SK-N-SH (cell line): ENCODE results near the gene KCNB1. TPM values are rescaled to one million over a fixed set of nuclear protein-coding genes. Genes with fewer than 3 reads are reported as not detected.
A peak's percentile ranks its signal among the peaks of the same experiment; 100 is the strongest.

Experiments
- CTCF ChIA-PET: fragments of 300-600, 350-600 bp; formaldehyde crosslinking; extraction: SDS; loops from one replicate; lab custom pipeline; 2021; lab: Yijun Ruan, JAX
- POLR2A ChIA-PET: fragments of 350-600 bp; sonication (Branson Sonifier 250); formaldehyde crosslinking; extraction: SDS; loops from one replicate; lab custom pipeline; 2020; ENCODE audit warnings: antibody characterized with exemption, inconsistent platforms; lab: Yijun Ruan, JAX
- DNase-seq: peaks from one replicate; pipeline ENCODE4 v3.0.0; 2012
- H2AFZ ChIP-seq: fragments of 200-600 bp; sonication (generic); 2 replicates; pipeline ENCODE4 v1.8.1; 2016; ENCODE audit warnings: antibody characterized with exemption, mild to moderate bottlenecking, low read depth
- H3F3A ChIP-seq: fragments of 200-600 bp; sonication (generic); replicated peaks from 2 replicates; pipeline ENCODE3; 2016; ENCODE audit warnings: antibody characterized with exemption, mild to moderate bottlenecking; ENCODE audit not compliant: insufficient read depth
- H3K27ac ChIP-seq, 2 experiments: fragments of 200-500 bp in 1 of 2; fragments of 200-600 bp in 1 of 2; sonication (Bioruptor generic) in 1 of 2; sonication (generic), shearing (Covaris generic) in 1 of 2; 2 replicates each; pipeline versions ENCODE4 v1.5.1 to v1.6.1; 2014 to 2016; ENCODE audit warnings: low read depth in 2 of 2, inconsistent platforms in 1 of 2, low read length in 1 of 2, mild to moderate bottlenecking in 1 of 2, mixed read lengths in 1 of 2
- H3K27me3 ChIP-seq: fragments of 200-600 bp; sonication (generic), shearing (Covaris generic); 2 replicates; pipeline ENCODE4 v1.6.1; 2016; ENCODE audit warnings: mixed run types; ENCODE audit not compliant: insufficient read depth
- H3K36me3 ChIP-seq, 2 experiments: fragments of 200-500 bp in 1 of 2; fragments of 200-600 bp in 1 of 2; sonication (Bioruptor generic) in 1 of 2; sonication (generic) in 1 of 2; replicated peaks in 1 of 2; 2 replicates each; pipeline versions ENCODE3 to v1.5.1; 2014 to 2016; ENCODE audit warnings: low read length in 1 of 2, mild to moderate bottlenecking in 1 of 2; ENCODE audit not compliant: insufficient read depth in 2 of 2, control insufficient read depth in 1 of 2
- H3K4me1 ChIP-seq, 2 experiments: fragments of 200-500 bp in 1 of 2; fragments of 200-600 bp in 1 of 2; sonication (Bioruptor generic) in 1 of 2; sonication (generic), shearing (Covaris generic) in 1 of 2; 2 replicates each; pipeline versions ENCODE4 v1.5.1 to v1.6.1; 2014 to 2016; ENCODE audit warnings: low read depth in 1 of 2, low read length in 1 of 2, mixed run types in 1 of 2; ENCODE audit not compliant: insufficient read depth in 2 of 2, control insufficient read depth in 1 of 2
- H3K4me2 ChIP-seq: fragments of 200-600 bp; sonication (generic), shearing (Covaris generic); 2 replicates; pipeline ENCODE4 v1.6.1; 2017; ENCODE audit warnings: mixed run types
- H3K4me3 ChIP-seq, 2 experiments: fragments of 200-500 bp in 1 of 2; fragments of 200-600 bp in 1 of 2; sonication (Bioruptor generic) in 1 of 2; sonication (generic), shearing (Covaris generic) in 1 of 2; 2 replicates each; pipeline versions ENCODE4 v1.5.1 to v1.8.1; 2014 to 2016; ENCODE audit warnings: low read depth in 2 of 2, inconsistent platforms in 1 of 2, low read length in 1 of 2, mild to moderate bottlenecking in 1 of 2, mixed read lengths in 1 of 2, moderate library complexity in 1 of 2
- H3K79me2 ChIP-seq: fragments of 200-600 bp; sonication (generic); 2 replicates; pipeline ENCODE4 v1.8.1; 2017; ENCODE audit warnings: mild to moderate bottlenecking; ENCODE audit not compliant: insufficient read depth
- H3K9ac ChIP-seq: fragments of 200-600 bp; sonication (generic); 2 replicates; pipeline ENCODE4 v1.6.1; 2017; ENCODE audit warnings: mixed run types
- H3K9me2 ChIP-seq: fragments of 200-600 bp; sonication (generic); 2 replicates; pipeline ENCODE4 v1.6.1; 2017; ENCODE audit warnings: mixed run types
- H3K9me3 ChIP-seq: fragments of 200-600 bp; sonication (generic); 2 replicates; pipeline ENCODE4 v1.6.1; 2017; ENCODE audit warnings: mixed run types, mild to moderate bottlenecking, moderate library complexity
- H4K20me1 ChIP-seq: fragments of 200-600 bp; sonication (generic); 2 replicates; pipeline ENCODE4 v1.6.1; 2017; ENCODE audit warnings: mild to moderate bottlenecking, mixed run types; ENCODE audit not compliant: insufficient read depth
- CHD2 ChIP-seq: fragments of 150-350 bp; IDR thresholded peaks from 2 replicates; pipeline ENCODE4 v1.6.1; 2018; ENCODE audit warnings: low read length; ENCODE audit not compliant: partially characterized antibody
- ELF1 ChIP-seq: IDR thresholded peaks from 2 replicates; pipeline ENCODE4 v1.4.0; 2012
- FOSL2 ChIP-seq: IDR thresholded peaks from 2 replicates; pipeline ENCODE4 v1.4.0; 2012; ENCODE audit warnings: low read depth, mild to moderate bottlenecking, moderate library complexity, borderline replicate concordance
- GABPA ChIP-seq: IDR thresholded peaks from 2 replicates; pipeline ENCODE4 v1.4.0; 2012; ENCODE audit warnings: low read depth, mild to moderate bottlenecking
- GATA2 ChIP-seq: sonication (generic); formaldehyde crosslinking; IDR thresholded peaks from 2 replicates; pipeline ENCODE4 v1.5.0; 2020; ENCODE audit warnings: mild to moderate bottlenecking, missing genetic modification reagents
- MEF2A ChIP-seq: IDR thresholded peaks from 2 replicates; pipeline ENCODE4 v1.4.0; 2012; ENCODE audit warnings: low read depth, borderline replicate concordance
- SMC3 ChIP-seq: IDR thresholded peaks from 2 replicates; pipeline ENCODE4 v1.6.1; 2012; ENCODE audit warnings: low read depth, low read length, improper control_type of control experiment
- TAF1 ChIP-seq: IDR thresholded peaks from 2 replicates; pipeline ENCODE4 v1.6.1; 2012; ENCODE audit warnings: low read depth, mild to moderate bottlenecking, low read length, moderate library complexity, borderline replicate concordance
- TEAD4 ChIP-seq: IDR thresholded peaks from 2 replicates; pipeline ENCODE4 v1.4.0; 2012; ENCODE audit warnings: mild to moderate bottlenecking, borderline replicate concordance; ENCODE audit not compliant: insufficient read depth
- YY1 ChIP-seq: IDR thresholded peaks from 2 replicates; pipeline ENCODE4 v1.4.0; 2012; ENCODE audit warnings: low read depth, mild to moderate bottlenecking
- WGBS: methylation state at CpG from one replicate; pipeline ENCODE4 v1.1.6; 2017; ENCODE audit warnings: low lambda C conversion rate; 5-methylcytosine and 5-hydroxymethylcytosine counted together
- polyA plus RNA-seq, 3 experiments: library from polyadenylated mRNA; depleted of rRNA; stranded (reverse); fragments of >200 nt; gene quantifications; 2 replicates each; pipeline ENCODE4 v1.2.3, GENCODE V29; 2012
- TF ChIP-seq, protein P1 (sequence below): fragments of 150-350 bp; IDR thresholded peaks from 2 replicates; pipeline ENCODE4 v1.6.1; 2017; ENCODE audit warnings: antibody characterized with exemption, low read length, low read depth, borderline replicate concordance
- TF ChIP-seq, protein P2 (sequence below): fragments of 200-600 bp; sonication (generic); IDR thresholded peaks from 2 replicates; pipeline ENCODE4 v1.6.1; 2017; ENCODE audit warnings: antibody characterized with exemption, mild to moderate bottlenecking, moderate library complexity
- TF ChIP-seq, protein P3 (sequence below): IDR thresholded peaks from 2 replicates; pipeline ENCODE4 v1.6.1; 2012; ENCODE audit warnings: mild to moderate bottlenecking, low read depth, low read length, moderate library complexity
- TF ChIP-seq, protein P4 (sequence below): IDR thresholded peaks from 2 replicates; pipeline ENCODE4 v1.4.0; 2012; ENCODE audit warnings: low read depth

The KCNB1 gene
- polyA plus RNA-seq, 1 of the 3 experiments (the other 2 are of a cell fraction), result 0.82 TPM

DNA sequence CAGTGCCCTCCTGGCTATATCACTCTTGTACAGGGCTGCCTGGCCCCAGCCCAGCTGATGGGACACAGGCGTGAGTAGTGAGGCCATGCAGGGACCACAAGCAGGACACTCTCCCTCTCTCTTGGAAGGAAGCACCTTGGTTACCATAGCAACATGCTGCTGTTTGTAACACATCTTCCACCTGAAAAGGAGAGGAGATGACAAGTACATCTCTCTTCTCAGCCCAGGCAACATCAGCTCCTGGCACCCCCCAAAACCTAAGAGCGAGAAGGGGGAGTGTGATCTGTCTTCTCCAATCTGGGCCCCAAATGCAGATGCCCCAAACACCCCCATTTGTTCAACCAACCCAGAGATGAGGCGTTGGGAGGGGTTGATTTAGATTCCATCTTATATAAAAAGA, 49.9 kb downstream of the KCNB1 start:
- TF ChIP-seq FOSL2, result no peak
- no peak for TF ChIP-seq CHD2
- TF ChIP-seq ELF1, result no peak
- no peak for TF ChIP-seq SMC3
- no peak for TF ChIP-seq MEF2A
- TF ChIP-seq TAF1, result no peak
- no peak for TF ChIP-seq TEAD4
- TF ChIP-seq, protein P1, sequence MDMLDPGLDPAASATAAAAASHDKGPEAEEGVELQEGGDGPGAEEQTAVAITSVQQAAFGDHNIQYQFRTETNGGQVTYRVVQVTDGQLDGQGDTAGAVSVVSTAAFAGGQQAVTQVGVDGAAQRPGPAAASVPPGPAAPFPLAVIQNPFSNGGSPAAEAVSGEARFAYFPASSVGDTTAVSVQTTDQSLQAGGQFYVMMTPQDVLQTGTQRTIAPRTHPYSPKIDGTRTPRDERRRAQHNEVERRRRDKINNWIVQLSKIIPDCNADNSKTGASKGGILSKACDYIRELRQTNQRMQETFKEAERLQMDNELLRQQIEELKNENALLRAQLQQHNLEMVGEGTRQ, result no peak
- TF ChIP-seq YY1, result no peak
- TF ChIP-seq, protein P2, sequence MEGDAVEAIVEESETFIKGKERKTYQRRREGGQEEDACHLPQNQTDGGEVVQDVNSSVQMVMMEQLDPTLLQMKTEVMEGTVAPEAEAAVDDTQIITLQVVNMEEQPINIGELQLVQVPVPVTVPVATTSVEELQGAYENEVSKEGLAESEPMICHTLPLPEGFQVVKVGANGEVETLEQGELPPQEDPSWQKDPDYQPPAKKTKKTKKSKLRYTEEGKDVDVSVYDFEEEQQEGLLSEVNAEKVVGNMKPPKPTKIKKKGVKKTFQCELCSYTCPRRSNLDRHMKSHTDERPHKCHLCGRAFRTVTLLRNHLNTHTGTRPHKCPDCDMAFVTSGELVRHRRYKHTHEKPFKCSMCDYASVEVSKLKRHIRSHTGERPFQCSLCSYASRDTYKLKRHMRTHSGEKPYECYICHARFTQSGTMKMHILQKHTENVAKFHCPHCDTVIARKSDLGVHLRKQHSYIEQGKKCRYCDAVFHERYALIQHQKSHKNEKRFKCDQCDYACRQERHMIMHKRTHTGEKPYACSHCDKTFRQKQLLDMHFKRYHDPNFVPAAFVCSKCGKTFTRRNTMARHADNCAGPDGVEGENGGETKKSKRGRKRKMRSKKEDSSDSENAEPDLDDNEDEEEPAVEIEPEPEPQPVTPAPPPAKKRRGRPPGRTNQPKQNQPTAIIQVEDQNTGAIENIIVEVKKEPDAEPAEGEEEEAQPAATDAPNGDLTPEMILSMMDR, result no peak
- TF ChIP-seq, protein P3, sequence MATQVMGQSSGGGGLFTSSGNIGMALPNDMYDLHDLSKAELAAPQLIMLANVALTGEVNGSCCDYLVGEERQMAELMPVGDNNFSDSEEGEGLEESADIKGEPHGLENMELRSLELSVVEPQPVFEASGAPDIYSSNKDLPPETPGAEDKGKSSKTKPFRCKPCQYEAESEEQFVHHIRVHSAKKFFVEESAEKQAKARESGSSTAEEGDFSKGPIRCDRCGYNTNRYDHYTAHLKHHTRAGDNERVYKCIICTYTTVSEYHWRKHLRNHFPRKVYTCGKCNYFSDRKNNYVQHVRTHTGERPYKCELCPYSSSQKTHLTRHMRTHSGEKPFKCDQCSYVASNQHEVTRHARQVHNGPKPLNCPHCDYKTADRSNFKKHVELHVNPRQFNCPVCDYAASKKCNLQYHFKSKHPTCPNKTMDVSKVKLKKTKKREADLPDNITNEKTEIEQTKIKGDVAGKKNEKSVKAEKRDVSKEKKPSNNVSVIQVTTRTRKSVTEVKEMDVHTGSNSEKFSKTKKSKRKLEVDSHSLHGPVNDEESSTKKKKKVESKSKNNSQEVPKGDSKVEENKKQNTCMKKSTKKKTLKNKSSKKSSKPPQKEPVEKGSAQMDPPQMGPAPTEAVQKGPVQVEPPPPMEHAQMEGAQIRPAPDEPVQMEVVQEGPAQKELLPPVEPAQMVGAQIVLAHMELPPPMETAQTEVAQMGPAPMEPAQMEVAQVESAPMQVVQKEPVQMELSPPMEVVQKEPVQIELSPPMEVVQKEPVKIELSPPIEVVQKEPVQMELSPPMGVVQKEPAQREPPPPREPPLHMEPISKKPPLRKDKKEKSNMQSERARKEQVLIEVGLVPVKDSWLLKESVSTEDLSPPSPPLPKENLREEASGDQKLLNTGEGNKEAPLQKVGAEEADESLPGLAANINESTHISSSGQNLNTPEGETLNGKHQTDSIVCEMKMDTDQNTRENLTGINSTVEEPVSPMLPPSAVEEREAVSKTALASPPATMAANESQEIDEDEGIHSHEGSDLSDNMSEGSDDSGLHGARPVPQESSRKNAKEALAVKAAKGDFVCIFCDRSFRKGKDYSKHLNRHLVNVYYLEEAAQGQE, result no peak
- TF ChIP-seq GABPA, result no peak
- no peak for TF ChIP-seq GATA2 (CRISPR knock-in tag)
- TF ChIP-seq, protein P4, sequence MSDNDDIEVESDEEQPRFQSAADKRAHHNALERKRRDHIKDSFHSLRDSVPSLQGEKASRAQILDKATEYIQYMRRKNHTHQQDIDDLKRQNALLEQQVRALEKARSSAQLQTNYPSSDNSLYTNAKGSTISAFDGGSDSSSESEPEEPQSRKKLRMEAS, result no peak
- Histone ChIP-seq H2AFZ (no peak overlapping the region), H3K4me2 (no peak overlapping the region), H3K79me2 (no peaks in the 10 kb centered on the region), H4K20me1 (no peaks in the 10 kb centered on the region), H3K4me3 (no peak overlapping the region), H3K9ac (no peak overlapping the region), H3K27ac (peak overlapping the region in 1 of 2 experiments; percentile 61; a peak in 2 of 4 replicates), H3K4me1 (peaks cover 0 to 24% of the 10 kb centered on the region in 2 experiments; a peak in 2 of 4 replicates), H3K9me2 (no peaks in the 10 kb centered on the region), H3K27me3 (no peaks in the 10 kb centered on the region; the same call in 1 of the 2 replicates), H3F3A (no peaks in the 10 kb centered on the region), H3K36me3 (no peaks in the 10 kb centered on the region), H3K9me3 (no peaks in the 10 kb centered on the region)
- whole genome bisulfite sequencing, result 60% methylated on average over 2 of the region's 3 CpGs
- CTCF ChIA-PET, result interaction anchor here (0.6 to 3.1 kb wide), 4 partner anchors 48 to 99 kb away, joined by 3 to 9 read pairs (median 4); no protein-coding TSS in a partner anchor
- POLR2A ChIA-PET, result no interaction called here
- DNase-seq, result no peak
